Measurements from ENCODE around the gene UBXN2A.

UBXN2A gene

GRCh38 chr2:24045511-24046508, 105.5 kb downstream of the UBXN2A start:
- DNase-seq (ENCODE audit: low read depth, low spot score): no peak

GRCh38 chr2:24046599-24046929, 106.3 kb downstream of the UBXN2A start:
- DNase-seq (ENCODE audit: low read depth, low spot score): no peak

GRCh38 chr2:24046930-24047702, 106.9 kb downstream of the UBXN2A start, which contains the start of gene WDCP:
Gene WDCP (minus strand): TSS chr2:24047391. CDS start chr2:24039494, 7,897 bp downstream.
- DNase-seq (ENCODE audit: low read depth, low spot score): peak; percentile 94

- no peak for DNase-seq (ENCODE audit: low read depth, low spot score)
Observed at GRCh38 chr2:24047703-24048033, 107.4 kb downstream of the UBXN2A start.

GRCh38 chr2:24048769-24049484, 108.7 kb downstream of the UBXN2A start:
- no peak for DNase-seq (ENCODE audit: low read depth, low spot score)

- no peak for DNase-seq (ENCODE audit: low read depth, low spot score)
Observed at GRCh38 chr2:24049485-24050021, 109.3 kb downstream of the UBXN2A start, which contains the start of gene FKBP1B. Gene FKBP1B (plus strand): TSS chr2:24049741. CDS start chr2:24049850, 109 bp downstream.

GRCh38 chr2:24050041-24050979, 110.0 kb downstream of the UBXN2A start:
- DNase-seq (ENCODE audit: low read depth, low spot score): no peak

- DNase-seq (ENCODE audit: low read depth, low spot score): no peak
Observed at GRCh38 chr2:24051833-24052232, 111.6 kb downstream of the UBXN2A start.

- no peak for DNase-seq (ENCODE audit: low read depth, low spot score)
Observed at GRCh38 chr2:24052951-24053350, 112.7 kb downstream of the UBXN2A start.
